Gastrocnemius medialis (tissue), 4 donors: Measurements from ENCODE around the gene IGF1R. TPM values are rescaled to one million over a fixed set of nuclear protein-coding genes. Genes with fewer than 3 reads are reported as not detected.

ENCODE experiments used
- ATAC-seq, 2 donors: fragments of 150-250 bp; one replicate each; pipeline ENCODE4 v1.9.1; 2016
- DNase-seq, 2 donors: peaks; one replicate each; pipeline ENCODE4 v3.0.0-alpha.2; 2019
- H3K27ac ChIP-seq, 4 donors: fragments of 200-600 bp; sonication (generic); 1 replicate in 1 of 4; 2 replicates in 3 of 4; pipeline ENCODE4 v1.5.1; 2016 to 2018; ENCODE audit warnings: mild to moderate bottlenecking in 2 of 4, moderate library complexity in 1 of 4
- H3K27me3 ChIP-seq, 3 donors: fragments of 200-600 bp; sonication (generic) in 2 of 3; 1 replicate in 1 of 3; 2 replicates in 2 of 3; pipeline versions ENCODE4 v1.5.1 to v1.6.0; 2016 to 2019; ENCODE audit warnings: mild to moderate bottlenecking in 1 of 3, moderate library complexity in 1 of 3
- H3K36me3 ChIP-seq, 2 donors: fragments of 200-600 bp; sonication (generic) in 1 of 2; one replicate each; pipeline ENCODE4 v1.5.1; 2017 to 2018
- H3K4me1 ChIP-seq, 2 donors: fragments of 200-600 bp; sonication (generic) in 1 of 2; one replicate each; pipeline ENCODE4 v1.5.1; 2016 to 2017; ENCODE audit warnings: mild to moderate bottlenecking in 2 of 2
- H3K4me3 ChIP-seq, 4 donors: fragments of 200-600 bp; sonication (generic) in 3 of 4; 1 replicate in 1 of 4; 2 replicates in 3 of 4; pipeline ENCODE4 v1.5.1; 2016 to 2019; ENCODE audit warnings: mild to moderate bottlenecking in 2 of 4
- H3K9me3 ChIP-seq, 3 donors: fragments of 200-600 bp; sonication (generic) in 2 of 3; 1 replicate in 1 of 3; 2 replicates in 2 of 3; pipeline ENCODE4 v1.5.1; 2016 to 2019
- POLR2A ChIP-seq, 2 donors: fragments of 450-650 bp; IDR thresholded peaks; one replicate each; pipeline ENCODE4 v1.6.1; 2017; ENCODE audit warnings: antibody characterized with exemption in 2 of 2, mild to moderate bottlenecking in 2 of 2, moderate library complexity in 2 of 2
- in situ Hi-C, 4 donors: fragments of 200-750 bp; cut with MboI; loops; one replicate each; pipeline versions ENCODE4 v1.15.0 to v1.8.0; 2017; ENCODE audit warnings: low sequenced_read_pairs in 4 of 4
- intact Hi-C: fragments of 100-400 bp; cut with DNase I; formaldehyde crosslinking; loops from one replicate; pipeline ENCODE4 v1.15.1; 2023; ENCODE audit warnings: low total_unique reads
- total RNA-seq, 4 donors: library from RNA; depleted of rRNA; stranded (reverse); fragments of >200 nt; gene quantifications; one replicate each; pipeline versions ENCODE4 v1.1.0 to v1.2.3, GENCODE V29; 2016
- TF ChIP-seq, protein P1 (sequence below), 5 experiments: fragments of 450-650 bp in 3 of 5; fragments of 200-600 bp in 2 of 5; sonication (generic) in 2 of 5; IDR thresholded peaks in 4 of 5; conservative IDR thresholded peaks in 1 of 5; 1 replicate in 4 of 5; 2 replicates in 1 of 5; pipeline ENCODE4 v1.5.1; 2016 to 2019; ENCODE audit warnings: antibody characterized with exemption in 5 of 5, mild to moderate bottlenecking in 3 of 5, moderate library complexity in 3 of 5

Gene IGF1R
- total RNA-seq, 4 donors from 2014 or later: 10.1 to 50.4 (median 12.3) TPM

DNA sequence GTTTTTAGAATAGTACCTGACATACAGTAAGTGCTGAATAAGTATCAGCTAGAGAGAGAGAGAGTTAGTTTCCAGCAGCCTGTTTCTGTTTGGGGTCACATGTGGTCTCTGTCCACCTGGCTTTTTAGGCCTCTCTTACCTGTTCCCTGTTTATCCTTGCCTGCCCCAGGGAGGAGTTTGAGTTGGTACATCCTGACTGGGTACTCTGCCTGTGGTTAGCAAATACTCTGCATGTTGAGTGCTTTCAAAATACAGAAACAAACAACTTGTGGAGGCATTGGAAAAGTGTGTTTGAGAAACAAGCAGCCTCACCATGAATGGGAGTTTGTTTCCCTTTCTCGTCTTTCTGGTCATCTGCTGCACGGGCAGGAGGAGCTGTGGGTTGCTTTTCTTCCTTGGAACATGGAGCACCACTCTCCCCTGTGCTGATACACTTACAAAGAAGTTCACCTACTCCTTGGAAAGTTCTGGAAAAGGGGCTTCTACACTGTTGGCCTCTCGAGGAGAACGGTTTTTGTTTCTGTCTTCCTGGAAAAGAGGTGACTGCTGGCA, 193.2 kb downstream of the IGF1R start:
- in situ Hi-C loops (loop anchor here in 1 of 4 donors (10.0 kb wide), 1 partner anchor 187 kb away; no protein-coding TSS in a partner anchor), intact Hi-C loops (no loop called here)
- no peaks in the 10 kb centered on the region for H3K36me3 ChIP-seq
- ATAC-seq: no peak
- H3K4me1 ChIP-seq: peaks cover 7 to 15% of the 10 kb centered on the region in 2 donors
- no peaks in the 10 kb centered on the region for H3K9me3 ChIP-seq
- no peak overlapping the region for H3K4me3 ChIP-seq
- no peak for TF ChIP-seq POLR2A (IDR thresholded peaks at IDR 0.05)
- TF ChIP-seq, protein P1, sequence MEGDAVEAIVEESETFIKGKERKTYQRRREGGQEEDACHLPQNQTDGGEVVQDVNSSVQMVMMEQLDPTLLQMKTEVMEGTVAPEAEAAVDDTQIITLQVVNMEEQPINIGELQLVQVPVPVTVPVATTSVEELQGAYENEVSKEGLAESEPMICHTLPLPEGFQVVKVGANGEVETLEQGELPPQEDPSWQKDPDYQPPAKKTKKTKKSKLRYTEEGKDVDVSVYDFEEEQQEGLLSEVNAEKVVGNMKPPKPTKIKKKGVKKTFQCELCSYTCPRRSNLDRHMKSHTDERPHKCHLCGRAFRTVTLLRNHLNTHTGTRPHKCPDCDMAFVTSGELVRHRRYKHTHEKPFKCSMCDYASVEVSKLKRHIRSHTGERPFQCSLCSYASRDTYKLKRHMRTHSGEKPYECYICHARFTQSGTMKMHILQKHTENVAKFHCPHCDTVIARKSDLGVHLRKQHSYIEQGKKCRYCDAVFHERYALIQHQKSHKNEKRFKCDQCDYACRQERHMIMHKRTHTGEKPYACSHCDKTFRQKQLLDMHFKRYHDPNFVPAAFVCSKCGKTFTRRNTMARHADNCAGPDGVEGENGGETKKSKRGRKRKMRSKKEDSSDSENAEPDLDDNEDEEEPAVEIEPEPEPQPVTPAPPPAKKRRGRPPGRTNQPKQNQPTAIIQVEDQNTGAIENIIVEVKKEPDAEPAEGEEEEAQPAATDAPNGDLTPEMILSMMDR (IDR thresholded peaks at IDR 0.05 in 4 of 5, conservative IDR thresholded peaks at IDR 0.05 in 1 of 5): no peak
- no peaks in the 10 kb centered on the region for H3K27me3 ChIP-seq
- DNase-seq: no peak
- H3K27ac ChIP-seq: no peak overlapping the region

DNA sequence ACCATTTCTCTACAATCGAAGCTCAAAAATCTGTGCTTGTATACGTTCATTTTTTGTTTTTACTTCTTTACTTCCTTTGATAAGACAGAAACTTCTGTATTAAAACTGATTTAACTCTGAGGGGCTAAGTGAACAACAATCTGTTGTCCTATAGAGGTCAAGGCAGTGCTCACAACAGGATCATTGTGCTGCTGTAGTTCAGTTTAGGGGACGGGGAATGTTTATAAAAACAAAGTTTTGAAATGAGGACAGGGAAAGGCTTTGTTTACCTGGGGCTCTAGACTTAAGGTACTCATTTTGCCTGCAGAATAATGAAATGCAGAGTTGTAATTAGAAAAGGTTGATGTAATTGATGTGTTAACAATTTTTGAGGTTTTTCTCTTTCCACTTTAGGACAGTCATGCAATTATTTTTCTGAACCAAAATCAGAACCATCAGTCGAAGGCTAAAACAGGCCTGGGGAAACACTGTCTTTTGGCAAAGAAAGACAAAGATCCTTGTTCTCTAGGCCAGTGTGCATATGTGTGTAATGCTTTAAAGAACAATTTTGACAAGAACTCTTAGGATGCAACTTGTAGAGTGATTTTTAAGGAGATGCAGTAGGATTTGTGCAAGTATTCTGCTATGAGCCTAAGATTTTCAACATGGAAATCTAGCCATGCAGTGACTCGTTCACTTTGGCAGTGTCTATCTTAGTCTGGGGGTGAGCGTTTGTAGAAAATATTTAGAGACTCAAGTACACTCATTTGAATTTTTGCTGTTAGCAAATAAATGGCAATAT, 194.0 kb downstream of the IGF1R start:
- DNase-seq (no peak), ATAC-seq (no peak)
- peaks cover 7 to 15% of the 10 kb centered on the region in 2 donors for H3K4me1 ChIP-seq
- no peak overlapping the region for H3K4me3 ChIP-seq
- no peak overlapping the region for H3K27ac ChIP-seq
- no peak for TF ChIP-seq POLR2A (IDR thresholded peaks at IDR 0.05)
- TF ChIP-seq, protein P1 (IDR thresholded peaks at IDR 0.05 in 4 of 5, conservative IDR thresholded peaks at IDR 0.05 in 1 of 5): no peak
- intact Hi-C loops: no loop called here
- in situ Hi-C loops: loop anchor here in 1 of 4 donors (10.0 kb wide), 1 partner anchor 188 kb away; no protein-coding TSS in a partner anchor
- no peaks in the 10 kb centered on the region for H3K36me3 ChIP-seq
- no peaks in the 10 kb centered on the region for H3K27me3 ChIP-seq
- no peaks in the 10 kb centered on the region for H3K9me3 ChIP-seq

DNA sequence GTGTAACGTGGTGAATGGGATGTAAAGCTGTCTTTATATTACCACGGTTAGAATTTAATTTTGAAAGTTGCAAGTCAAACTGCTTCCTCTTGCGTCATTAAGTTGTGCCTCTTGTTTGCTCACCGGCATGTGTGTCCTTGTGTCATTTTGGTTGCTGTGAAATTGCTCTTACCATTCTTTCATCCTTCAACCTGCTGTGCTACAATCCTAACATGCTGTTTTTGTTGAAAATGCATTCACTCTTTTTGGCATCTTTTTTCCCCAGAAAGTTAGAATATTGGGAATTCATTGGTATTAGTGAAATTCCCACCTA, 194.6 kb downstream of the IGF1R start:
- TF ChIP-seq, protein P1 (IDR thresholded peaks at IDR 0.05 in 4 of 5, conservative IDR thresholded peaks at IDR 0.05 in 1 of 5): no peak
- no peak for TF ChIP-seq POLR2A (IDR thresholded peaks at IDR 0.05)
- H3K27ac ChIP-seq: no peak overlapping the region
- in situ Hi-C loops: loop anchor here in 1 of 4 donors (10.0 kb wide), 1 partner anchor 188 kb away; no protein-coding TSS in a partner anchor
- H3K4me1 ChIP-seq: peaks cover 7 to 13% of the 10 kb centered on the region in 2 donors
- H3K4me3 ChIP-seq: no peak overlapping the region
- H3K9me3 ChIP-seq: no peaks in the 10 kb centered on the region
- intact Hi-C loops: no loop called here
- DNase-seq (no peak), ATAC-seq (no peak)
- no peaks in the 10 kb centered on the region for H3K27me3 ChIP-seq
- H3K36me3 ChIP-seq: no peaks in the 10 kb centered on the region

DNA sequence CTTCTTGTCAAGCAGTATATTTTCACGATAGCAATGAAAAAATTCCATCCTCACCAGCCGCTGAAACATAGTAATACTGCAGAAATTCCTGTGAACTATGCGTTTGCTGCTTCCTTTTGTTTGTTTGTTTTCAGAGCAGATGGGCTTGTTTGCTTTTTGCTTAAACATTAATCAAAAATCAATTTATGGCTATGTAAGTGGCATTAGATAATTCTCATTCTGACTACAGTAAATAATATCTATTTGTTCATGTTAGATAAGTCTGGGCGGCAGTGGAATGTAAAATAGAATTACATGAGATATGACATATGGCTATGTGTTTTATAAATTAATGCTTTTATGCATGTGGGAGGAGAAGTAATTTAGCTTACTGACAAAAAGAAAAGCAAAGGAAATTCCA, 195.5 kb downstream of the IGF1R start:
- no peak overlapping the region for H3K27ac ChIP-seq
- DNase-seq: no peak
- no peaks in the 10 kb centered on the region for H3K9me3 ChIP-seq
- no peak overlapping the region for H3K4me3 ChIP-seq
- no peak for ATAC-seq
- H3K36me3 ChIP-seq: no peaks in the 10 kb centered on the region
- no peak for TF ChIP-seq POLR2A (IDR thresholded peaks at IDR 0.05)
- TF ChIP-seq, protein P1 (IDR thresholded peaks at IDR 0.05 in 4 of 5, conservative IDR thresholded peaks at IDR 0.05 in 1 of 5): no peak
- in situ Hi-C loops: loop anchor here in 1 of 4 donors (10.0 kb wide), 1 partner anchor 189 kb away; no protein-coding TSS in a partner anchor
- H3K4me1 ChIP-seq: peaks cover 2 to 4% of the 10 kb centered on the region in 2 donors
- intact Hi-C loops: no loop called here
- H3K27me3 ChIP-seq: no peaks in the 10 kb centered on the region
